Stomach (tissue), 4 donors: Measurements from ENCODE around the gene STAM2.
A peak's percentile ranks its signal among the peaks of the same experiment; 100 is the strongest.

Experiments
- EP300 ChIP-seq: sonication (generic); formaldehyde crosslinking; IDR thresholded peaks from one replicate; pipeline ENCODE4 v1.6.1; 2017; ENCODE audit warnings: antibody characterized with exemption
- POLR2A ChIP-seq, 4 donors: fragments of 450-650 bp; IDR thresholded peaks; one replicate each; pipeline ENCODE4 v1.6.1; 2016; ENCODE audit warnings: antibody characterized with exemption in 4 of 4, control low read depth in 2 of 4, mild to moderate bottlenecking in 1 of 4, moderate library complexity in 1 of 4
- POLR2AphosphoS5 ChIP-seq, 3 donors: sonication (generic); formaldehyde crosslinking; IDR thresholded peaks; one replicate each; pipeline ENCODE4 v1.6.1; 2016; ENCODE audit warnings: antibody characterized with exemption in 3 of 3
- TF ChIP-seq, protein P1 (sequence below), 7 experiments: fragments of 450-650 bp in 4 of 7; fragments of 200-600 bp in 3 of 7; sonication (generic) in 3 of 7; IDR thresholded peaks; one replicate each; pipeline ENCODE4 v1.5.1; 2016 to 2019; ENCODE audit warnings: antibody characterized with exemption in 7 of 7, control low read depth in 2 of 7, mild to moderate bottlenecking in 1 of 7

DNA sequence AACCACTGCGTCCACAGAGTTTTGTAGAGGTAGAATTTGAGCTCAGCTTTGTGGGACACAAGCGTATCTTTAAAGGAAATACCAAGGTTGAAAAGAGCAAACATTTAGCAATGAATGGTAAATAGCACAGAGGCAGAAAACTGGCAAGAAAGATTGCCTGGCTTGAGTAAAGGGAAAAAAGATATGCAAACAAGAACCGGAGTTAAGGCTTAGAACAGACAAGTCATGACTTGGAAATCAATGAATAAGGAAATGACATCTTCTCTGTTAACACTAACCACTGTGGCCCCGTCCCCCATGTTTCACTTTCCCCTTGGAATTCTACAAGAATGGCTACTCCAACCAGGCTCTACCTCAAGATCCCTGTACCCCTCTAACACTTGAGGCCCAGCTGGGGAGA lies 3.8 kb downstream of the STAM2 start:
- TF ChIP-seq POLR2A (IDR thresholded peaks at IDR 0.05) (no peak), POLR2AphosphoS5 (IDR thresholded peaks at IDR 0.05) (peak in 2 of 3 donors; percentile 73 to 86), EP300 (no peak)
- TF ChIP-seq, protein P1, sequence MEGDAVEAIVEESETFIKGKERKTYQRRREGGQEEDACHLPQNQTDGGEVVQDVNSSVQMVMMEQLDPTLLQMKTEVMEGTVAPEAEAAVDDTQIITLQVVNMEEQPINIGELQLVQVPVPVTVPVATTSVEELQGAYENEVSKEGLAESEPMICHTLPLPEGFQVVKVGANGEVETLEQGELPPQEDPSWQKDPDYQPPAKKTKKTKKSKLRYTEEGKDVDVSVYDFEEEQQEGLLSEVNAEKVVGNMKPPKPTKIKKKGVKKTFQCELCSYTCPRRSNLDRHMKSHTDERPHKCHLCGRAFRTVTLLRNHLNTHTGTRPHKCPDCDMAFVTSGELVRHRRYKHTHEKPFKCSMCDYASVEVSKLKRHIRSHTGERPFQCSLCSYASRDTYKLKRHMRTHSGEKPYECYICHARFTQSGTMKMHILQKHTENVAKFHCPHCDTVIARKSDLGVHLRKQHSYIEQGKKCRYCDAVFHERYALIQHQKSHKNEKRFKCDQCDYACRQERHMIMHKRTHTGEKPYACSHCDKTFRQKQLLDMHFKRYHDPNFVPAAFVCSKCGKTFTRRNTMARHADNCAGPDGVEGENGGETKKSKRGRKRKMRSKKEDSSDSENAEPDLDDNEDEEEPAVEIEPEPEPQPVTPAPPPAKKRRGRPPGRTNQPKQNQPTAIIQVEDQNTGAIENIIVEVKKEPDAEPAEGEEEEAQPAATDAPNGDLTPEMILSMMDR (IDR thresholded peaks at IDR 0.05): no peak
